C1 segment of cervical spinal cord (tissue), 14 donors: Measurements from ENCODE around the gene NCKAP5.
A peak's percentile ranks its signal among the peaks of the same experiment; 100 is the strongest.

Source experiments
- DNase-seq, 14 donors: peaks; one replicate each; lab custom pipeline; 2025; lab: John Stamatoyannopoulos, UW

Gene NCKAP5

GRCh38 chr2:133266926-133267590 is 301.2 kb downstream of the NCKAP5 start:
- no peak for DNase-seq

DNA sequence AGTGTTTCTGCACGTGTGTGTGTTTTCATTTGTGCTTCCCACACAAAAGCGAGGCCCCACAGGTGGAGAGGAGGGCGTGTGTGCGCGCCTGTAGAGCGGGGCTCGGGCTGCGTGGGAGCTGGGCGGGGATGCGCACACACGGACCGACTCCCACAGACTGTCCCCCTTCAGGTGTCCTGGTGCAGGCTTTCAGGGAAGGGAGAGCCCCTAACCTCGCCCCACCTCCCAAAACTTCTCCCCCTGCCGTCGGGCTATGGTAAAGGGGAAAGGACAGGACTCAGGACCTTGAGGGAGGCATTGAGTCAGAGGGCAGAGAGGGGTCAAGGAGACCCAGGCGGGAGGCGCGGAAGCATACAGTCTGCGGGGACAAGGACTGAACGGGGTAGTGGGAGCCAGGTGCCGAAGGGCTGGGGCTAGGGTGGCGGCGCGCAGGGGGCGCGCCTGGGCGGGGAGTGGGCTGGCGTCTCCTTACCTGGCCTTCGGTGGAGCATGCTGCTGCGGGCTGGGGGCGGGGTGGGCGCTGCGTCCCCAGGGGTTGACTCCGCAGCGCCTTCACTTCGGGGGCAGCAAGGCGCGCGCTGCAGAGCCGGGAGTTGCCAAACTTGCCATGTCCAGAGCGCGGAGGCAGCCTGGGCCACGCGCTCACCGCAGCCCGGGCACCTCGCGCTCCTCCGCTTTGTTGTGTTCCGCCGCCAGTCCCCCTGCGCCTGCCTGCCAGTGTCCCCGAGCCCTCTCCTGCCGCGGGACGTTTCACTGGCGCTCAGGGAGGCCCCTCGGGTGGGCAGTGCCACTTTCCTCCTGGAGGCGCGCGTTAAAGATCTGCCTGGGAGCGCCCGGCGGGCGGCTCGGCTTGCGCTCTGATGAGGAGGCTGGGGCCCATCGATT is 302.0 kb downstream of the NCKAP5 start:
- DNase-seq, result peak in 1 of 14 donors; percentile 48

GRCh38 chr2:133265432-133265949 is 302.8 kb downstream of the NCKAP5 start:
- peak in 6 of 14 donors; percentile 37 to 63 (median 58) for DNase-seq

- DNase-seq, result peak in 1 of 14 donors; percentile 57
Observed at GRCh38 chr2:133264989-133265401, 303.3 kb downstream of the NCKAP5 start.

- no peak for DNase-seq
Observed at GRCh38 chr2:133262893-133263292, 305.4 kb downstream of the NCKAP5 start.

- peak in 2 of 14 donors; percentile 27 for DNase-seq
Observed at GRCh38 chr2:133255360-133255759, 312.9 kb downstream of the NCKAP5 start.

DNA sequence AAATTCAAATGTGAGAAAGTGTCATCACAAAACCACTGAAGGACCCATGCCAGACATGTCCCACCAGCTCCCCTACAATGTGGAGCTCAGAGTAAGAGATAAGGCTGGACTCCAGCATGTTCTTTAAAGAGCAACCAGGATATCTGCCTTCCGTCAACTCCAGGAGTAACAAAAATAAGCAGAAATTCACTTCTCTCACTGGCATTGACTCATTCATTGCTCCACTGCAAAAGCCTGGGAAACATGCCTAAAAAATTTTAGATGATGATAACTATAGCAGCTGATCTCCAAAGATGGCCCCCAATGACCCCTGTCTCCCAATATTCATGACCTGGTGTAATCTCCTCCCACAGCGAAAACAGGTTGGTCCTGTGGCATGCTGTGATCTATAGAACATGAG is 314.5 kb downstream of the NCKAP5 start:
- DNase-seq, result no peak

- no peak for DNase-seq
Observed at GRCh38 chr2:133252780-133253355, 315.4 kb downstream of the NCKAP5 start.

GRCh38 chr2:133249362-133249761 is 318.9 kb downstream of the NCKAP5 start:
- no peak for DNase-seq

GRCh38 chr2:133248264-133248663 is 320.0 kb downstream of the NCKAP5 start:
- no peak for DNase-seq

DNA sequence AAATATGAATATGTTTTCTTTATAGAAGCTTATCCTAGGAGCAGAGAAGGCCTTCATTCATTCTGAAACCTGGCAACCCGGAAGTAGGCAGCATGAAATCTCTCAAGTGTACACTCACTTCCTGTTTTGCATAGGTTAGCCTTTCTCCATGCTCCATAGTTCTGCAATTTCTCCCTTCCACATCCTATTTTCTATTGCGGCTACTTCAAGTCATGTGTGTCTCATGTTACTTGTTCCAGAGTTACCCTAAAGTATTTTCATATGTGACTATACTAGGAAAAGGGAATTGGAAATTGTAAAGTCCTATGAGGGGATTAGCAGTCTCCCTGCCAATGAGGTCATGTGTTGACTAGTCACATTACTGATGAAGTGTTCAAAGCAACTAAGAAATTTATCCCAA is 320.6 kb downstream of the NCKAP5 start:
- DNase-seq, result no peak

GRCh38 chr2:133241224-133241571 is 327.1 kb downstream of the NCKAP5 start:
- no peak for DNase-seq

- no peak for DNase-seq
Observed at GRCh38 chr2:133240491-133241223, 327.6 kb downstream of the NCKAP5 start.

DNA sequence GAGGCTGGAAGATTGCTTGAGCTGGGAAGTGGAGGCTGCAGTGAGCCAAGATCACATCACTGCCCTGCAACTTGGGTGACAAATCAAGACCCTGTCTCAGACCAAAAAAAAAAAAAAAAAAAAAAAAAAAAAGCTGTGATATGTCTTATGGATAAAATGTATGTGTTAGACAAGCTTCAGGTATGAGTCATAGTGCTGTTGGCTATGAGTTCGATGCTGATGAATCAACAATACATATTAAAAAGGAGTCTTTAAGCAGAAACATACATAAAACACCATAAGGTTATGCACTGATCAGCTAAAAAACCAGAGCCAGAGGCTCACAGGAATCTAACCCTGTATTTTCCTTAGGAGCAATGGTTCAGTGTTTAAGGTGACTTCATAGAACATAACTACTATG is 332.3 kb downstream of the NCKAP5 start:
- no peak for DNase-seq

- no peak for DNase-seq
Observed at GRCh38 chr2:133232556-133232955, 335.7 kb downstream of the NCKAP5 start.

DNA sequence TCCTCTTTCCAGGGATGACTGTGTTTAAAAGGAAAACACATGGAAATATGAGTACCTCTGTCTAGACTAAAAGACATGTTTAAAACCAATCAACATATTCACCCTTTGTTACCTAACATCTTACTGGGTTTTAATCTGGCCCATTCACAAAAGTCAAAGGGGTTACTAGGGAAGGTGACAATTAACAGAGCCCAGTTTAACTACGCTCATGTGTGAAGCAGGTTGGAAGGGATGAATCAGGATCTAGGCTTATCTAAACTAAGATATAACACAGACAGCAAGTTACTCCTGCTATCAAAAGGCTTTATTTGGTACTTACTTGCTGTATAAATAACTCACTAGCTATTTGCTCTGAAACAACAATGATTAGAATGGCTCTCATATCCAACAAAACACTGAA is 337.0 kb downstream of the NCKAP5 start:
- no peak for DNase-seq

- DNase-seq, result no peak
Observed at GRCh38 chr2:133229974-133230373, 338.3 kb downstream of the NCKAP5 start.

GRCh38 chr2:133223226-133223625 is 345.0 kb downstream of the NCKAP5 start:
- DNase-seq, result no peak

DNA sequence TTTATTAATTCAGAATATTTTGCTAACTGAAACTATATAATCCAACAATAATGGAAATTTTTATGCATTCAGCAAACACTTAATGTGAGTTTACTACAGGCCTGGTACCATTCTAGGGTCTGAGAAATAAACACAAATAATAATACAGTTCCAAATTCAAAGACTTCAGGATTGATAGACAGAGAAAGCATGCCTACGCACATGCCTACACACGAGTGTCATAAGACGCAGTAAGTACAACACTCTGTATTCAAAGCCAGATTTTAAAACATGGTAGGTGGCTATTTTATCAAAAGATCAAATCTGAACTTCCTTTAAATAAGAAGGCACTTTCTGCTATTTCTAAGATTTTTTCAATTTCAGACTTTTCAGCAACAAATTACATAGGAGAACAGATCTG is 346.9 kb downstream of the NCKAP5 start:
- DNase-seq, result no peak

- no peak for DNase-seq
Observed at GRCh38 chr2:133218204-133218603, 350.1 kb downstream of the NCKAP5 start.

- DNase-seq, result no peak
Observed at GRCh38 chr2:133215477-133215876, 352.8 kb downstream of the NCKAP5 start.

GRCh38 chr2:133213651-133214050 is 354.6 kb downstream of the NCKAP5 start:
- DNase-seq, result no peak
